PC-3 (cell line): ENCODE data around the gene ACTL8.

Source experiments
- CTCF ChIP-seq: fragments of 300-600 bp; sonication (generic); conservative IDR thresholded peaks from 2 replicates; pipeline ENCODE4 v1.5.1; 2017; ENCODE audit warnings: antibody characterized with exemption, low read depth, mild to moderate bottlenecking, low read length
- EZH2 ChIP-seq: fragments of 300-600 bp; sonication (generic); IDR thresholded peaks from one replicate; pipeline ENCODE4 v1.6.1; 2017; ENCODE audit warnings: antibody characterized with exemption, mild to moderate bottlenecking, low read length; ENCODE audit not compliant: unreplicated experiment
- EZH2phosphoT487 ChIP-seq: fragments of 300-600 bp; sonication (generic); IDR thresholded peaks from 2 replicates; pipeline ENCODE4 v1.6.1; 2018; ENCODE audit warnings: mild to moderate bottlenecking, antibody characterized with exemption, low read length, borderline replicate concordance

- TF ChIP-seq CTCF = no peak
- TF ChIP-seq EZH2 = no peak
- TF ChIP-seq EZH2phosphoT487 = no peak
These were observed 42.3 kb downstream of the ACTL8 start for GRCh38 chr1:17797478-17797877.
